Left ventricle myocardium superior (tissue), 1 donor: ENCODE results near the gene PLAAT1. TPM values are rescaled to one million over a fixed set of nuclear protein-coding genes. Genes with fewer than 3 reads are reported as not detected.
A peak's percentile ranks its signal among the peaks of the same experiment; 100 is the strongest.

Experiments used
- ATAC-seq: fragments of 200-7000 bp; cut with Tn5 transposase; one replicate; pipeline ENCODE4 v1.9.1; 2020; ENCODE audit warnings: mild to moderate bottlenecking, moderate library complexity
- DNase-seq: peaks from one replicate; pipeline ENCODE4 v3.0.0-alpha.2; 2020
- intact Hi-C: fragments of 100-400 bp; cut with micrococcal nuclease; formaldehyde crosslinking; loops from one replicate; pipeline ENCODE4 v1.11.0; 2022
- long read RNA-seq: library from polyadenylated mRNA; unstranded; transcript quantifications from one replicate; pipeline ENCODE4 v2.0.0, GENCODE V29; 2021
- total RNA-seq: library from RNA; stranded (reverse); fragmentation: NEBNext Ultra II Directional; extraction: Animal tissue kit (Norgen Biotek cat#: 25700); gene quantifications from one replicate; pipeline ENCODE4 v1.2.1, GENCODE V29; 2021
- donor health status: DM: no; HTN: yes; CAD: no; lungs with severe emphysema.

The PLAAT1 gene
- 4.9 TPM for total RNA-seq
- long read RNA-seq, transcript HRASLS-201 (4 exons, 1,066 nt), result major isoform, 8 of 14 reads
- long read RNA-seq, partial matches to known transcripts, result 2 of 14 reads
- long read RNA-seq, other reads (novel, unspliced or antisense), result 4 of 14 reads

- ATAC-seq (peak; percentile 97), DNase-seq (peak; percentile 87)
- intact Hi-C loops, result no loop called here
Observed at GRCh38 chr3:193240850-193241706, at the start of gene PLAAT1. TSS of gene PLAAT1 (plus strand) at chr3:193241222. CDS start at chr3:193255651, 14,429 bp downstream.

DNA sequence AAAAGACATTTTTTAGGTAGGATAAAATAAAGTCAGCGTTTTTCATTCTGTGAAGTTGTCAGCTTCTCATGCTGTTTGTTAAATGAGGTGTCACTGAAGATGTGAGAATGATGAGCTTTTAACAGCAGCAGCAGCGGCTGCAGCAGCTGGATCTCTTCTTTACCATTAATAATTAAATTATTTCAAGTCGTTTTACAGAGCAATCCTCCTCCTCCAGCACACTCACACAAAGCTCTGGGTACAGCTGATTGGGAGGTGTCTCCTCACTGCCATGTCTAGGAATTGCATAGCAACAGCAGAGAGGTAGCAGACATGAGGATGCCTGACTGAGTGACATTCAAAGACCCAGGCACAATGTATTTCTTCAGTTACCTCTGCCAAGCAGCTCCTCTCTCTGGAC is 46.7 kb upstream of the PLAAT1 start:
- DNase-seq (no peak), ATAC-seq (no peak)
- intact Hi-C loops, result no loop called here

DNA sequence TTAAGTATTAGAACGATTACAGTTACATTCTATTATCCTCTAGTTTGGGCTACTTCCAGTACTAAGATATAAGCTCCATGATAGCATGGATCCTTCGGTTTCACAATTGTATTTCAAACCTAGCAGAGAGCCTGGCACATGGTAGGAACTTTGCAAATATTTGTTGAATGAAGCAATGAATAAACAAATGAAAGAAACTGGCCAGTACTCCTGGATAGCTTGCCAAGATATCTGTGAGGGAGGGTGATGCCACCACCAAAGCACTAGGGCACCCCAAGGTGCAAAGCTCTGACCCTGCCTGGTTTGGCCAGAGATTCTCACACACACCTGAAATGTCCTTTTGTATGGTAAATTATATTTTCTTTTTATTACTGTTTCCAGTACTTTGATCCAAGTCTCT is 44.3 kb upstream of the PLAAT1 start:
- intact Hi-C loops, result no loop called here
- no peak for ATAC-seq
- DNase-seq, result no peak

DNA sequence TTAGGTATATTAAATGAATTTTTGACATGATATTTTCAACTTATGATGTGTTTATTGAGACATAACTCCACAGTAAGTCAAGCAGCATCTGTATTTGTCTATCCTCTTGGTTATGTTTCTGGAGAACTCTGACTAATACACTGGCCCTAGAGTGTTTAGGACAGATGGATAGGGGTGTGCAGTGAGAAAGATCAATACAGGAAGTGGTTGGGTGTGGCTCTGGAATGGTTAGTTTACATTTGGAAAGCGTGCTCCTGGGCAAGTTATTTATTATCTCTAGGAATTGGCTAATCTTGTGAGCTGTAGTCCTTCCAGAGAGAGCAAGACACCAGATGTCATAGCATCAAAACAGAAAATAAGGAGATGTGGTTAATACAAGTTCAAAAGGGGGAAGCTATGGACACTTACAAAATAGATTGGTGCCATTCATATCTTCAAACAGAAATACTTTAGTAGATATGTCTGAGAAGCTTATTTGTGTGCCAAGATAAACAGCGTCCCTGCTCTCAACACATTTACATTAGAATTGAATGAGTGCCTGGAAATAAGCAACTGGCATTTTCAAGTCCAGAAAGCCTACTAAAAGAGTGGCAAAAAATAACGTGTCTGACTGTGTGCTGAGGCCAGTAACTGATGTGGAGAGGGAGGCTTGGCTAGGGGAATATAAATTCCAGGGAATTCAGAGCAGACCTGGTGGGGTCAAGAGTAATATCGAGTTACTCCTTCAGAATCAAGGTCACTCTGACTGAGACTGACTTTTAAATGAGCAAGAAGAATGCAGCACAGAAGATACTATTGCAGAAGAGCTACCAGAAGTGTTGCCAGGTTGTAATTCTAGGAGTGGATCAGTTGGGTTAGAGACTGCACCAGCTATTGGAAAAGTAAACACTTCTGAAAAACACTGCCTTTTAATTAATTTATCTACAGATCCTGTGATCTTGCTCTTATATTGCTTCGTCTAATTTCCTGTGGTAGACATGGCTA is 33.4 kb upstream of the PLAAT1 start:
- intact Hi-C loops, result no loop called here
- no peak for DNase-seq
- ATAC-seq, result no peak

GRCh38 chr3:193210618-193211017 is 30.4 kb upstream of the PLAAT1 start:
- intact Hi-C loops, result no loop called here
- ATAC-seq (no peak), DNase-seq (no peak)

DNA sequence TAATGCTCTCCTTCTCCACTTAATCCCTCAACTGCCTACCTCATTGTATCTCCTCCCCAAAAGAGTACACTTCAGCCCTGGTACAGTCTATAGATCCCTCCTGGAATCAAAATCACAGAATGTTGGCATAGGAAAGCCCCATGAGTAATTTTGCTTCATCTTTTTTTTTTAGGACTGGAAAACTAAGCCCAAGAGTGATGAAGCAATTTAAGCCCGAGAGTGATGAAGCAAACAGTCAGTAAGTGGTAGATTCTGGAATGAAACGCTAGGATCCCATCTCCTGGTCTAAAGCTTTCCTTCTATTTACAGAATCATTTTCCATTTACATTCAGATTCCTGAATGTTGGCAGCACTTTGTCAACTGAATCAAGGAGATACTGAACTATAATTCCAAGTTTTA is 29.8 kb upstream of the PLAAT1 start:
- DNase-seq (no peak), ATAC-seq (no peak)
- intact Hi-C loops, result no loop called here

DNA sequence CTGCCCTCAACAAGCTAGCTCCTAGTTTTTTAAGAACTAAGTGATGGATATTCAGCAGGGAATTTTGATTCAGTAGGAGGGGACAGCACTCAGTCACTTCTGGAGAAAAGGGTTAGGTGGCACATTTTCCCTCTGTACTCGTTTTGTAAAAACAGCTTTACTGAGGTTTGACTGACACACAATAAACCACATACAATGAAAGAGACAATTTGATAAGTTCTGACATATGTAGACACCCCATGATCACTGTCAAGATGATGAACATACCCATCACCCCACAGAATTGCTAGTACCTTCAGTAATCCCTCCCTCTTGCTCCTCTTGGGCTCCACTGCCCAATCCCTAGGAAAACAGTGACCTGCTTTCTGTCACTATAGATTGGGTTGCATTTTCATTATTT is 29.0 kb upstream of the PLAAT1 start:
- intact Hi-C loops, result no loop called here

DNA sequence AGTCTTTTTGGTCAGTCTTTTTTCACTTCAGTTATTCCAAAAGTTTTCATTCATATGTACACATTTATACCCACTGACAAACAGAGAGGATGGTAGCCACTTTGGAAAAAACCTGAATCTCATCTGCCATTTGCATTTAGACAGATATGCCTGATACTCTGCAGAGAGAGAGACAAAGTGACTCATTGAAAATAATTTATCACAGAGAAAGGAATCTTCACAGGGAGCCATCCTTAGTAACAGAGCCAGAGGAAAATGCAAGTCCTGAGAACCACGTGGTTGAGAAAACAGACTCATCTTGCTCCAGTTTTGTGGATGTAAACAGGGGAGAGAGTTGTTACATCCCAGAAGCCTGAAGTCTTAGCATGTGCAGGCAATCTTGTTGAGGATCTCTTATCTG is 28.2 kb upstream of the PLAAT1 start:
- ATAC-seq (no peak), DNase-seq (no peak)
- intact Hi-C loops, result no loop called here

More for the DNA sequence above, 29.0 kb upstream of the PLAAT1 start:
- ATAC-seq (no peak), DNase-seq (no peak)

DNA sequence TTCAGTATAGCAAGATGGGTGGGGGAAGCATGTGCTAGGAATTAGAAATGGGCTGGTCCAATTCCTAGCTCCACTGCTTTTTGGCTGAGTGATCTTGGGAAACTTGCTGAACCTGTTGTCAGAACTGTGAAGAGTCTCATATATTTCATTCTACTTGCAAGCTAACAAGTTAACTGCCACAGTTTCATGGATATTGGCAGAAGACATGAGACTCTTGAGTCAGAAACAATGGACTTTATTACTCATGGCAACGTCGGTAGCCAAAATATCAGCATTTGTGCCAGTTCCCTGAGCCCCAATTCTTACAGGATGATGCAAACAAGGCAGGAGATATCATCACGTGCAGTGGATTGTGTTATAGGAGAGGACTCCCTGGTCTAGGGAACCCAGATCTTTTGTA is 26.6 kb upstream of the PLAAT1 start:
- intact Hi-C loops, result no loop called here
- no peak for ATAC-seq
- DNase-seq, result no peak

DNA sequence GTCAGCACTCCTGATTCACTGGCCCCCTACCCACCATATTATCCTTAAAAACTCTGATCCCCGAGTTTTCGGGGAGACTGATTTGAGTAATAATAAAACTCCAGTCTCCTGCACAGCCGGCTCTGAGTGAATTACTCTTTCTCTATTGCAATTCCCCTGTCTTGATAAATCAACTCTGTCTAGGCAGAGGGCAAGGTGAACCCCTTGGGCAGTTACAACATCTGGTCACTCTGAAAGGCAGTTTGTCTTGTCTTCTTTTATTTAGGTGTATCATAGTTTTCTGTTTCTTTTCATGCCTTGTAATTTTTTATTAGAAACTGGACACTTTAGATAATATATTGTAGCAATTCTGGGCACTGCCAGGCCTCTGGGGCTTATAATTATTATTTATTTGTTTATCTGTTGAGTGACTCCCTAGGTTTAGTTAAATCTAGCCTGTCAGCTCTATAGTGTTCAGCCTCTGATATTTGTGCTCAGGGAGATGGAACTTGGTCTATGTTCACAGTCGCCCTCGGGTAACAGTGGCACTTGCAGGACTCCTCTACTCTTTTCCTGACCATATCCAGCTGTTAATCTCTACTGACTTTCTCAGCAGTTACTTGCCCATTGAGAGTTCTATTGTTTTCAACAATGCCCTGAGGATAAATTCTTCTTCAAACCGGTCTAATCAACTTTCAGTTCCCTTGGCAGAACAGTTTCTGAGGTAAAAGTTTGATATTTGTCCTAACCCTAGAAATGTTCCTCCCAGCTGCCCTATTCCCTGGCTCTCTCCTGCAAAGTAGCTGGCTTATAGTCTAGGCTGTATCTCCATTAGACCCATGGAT is 15.5 kb upstream of the PLAAT1 start:
- DNase-seq (no peak), ATAC-seq (no peak)
- intact Hi-C loops, result no loop called here

DNA sequence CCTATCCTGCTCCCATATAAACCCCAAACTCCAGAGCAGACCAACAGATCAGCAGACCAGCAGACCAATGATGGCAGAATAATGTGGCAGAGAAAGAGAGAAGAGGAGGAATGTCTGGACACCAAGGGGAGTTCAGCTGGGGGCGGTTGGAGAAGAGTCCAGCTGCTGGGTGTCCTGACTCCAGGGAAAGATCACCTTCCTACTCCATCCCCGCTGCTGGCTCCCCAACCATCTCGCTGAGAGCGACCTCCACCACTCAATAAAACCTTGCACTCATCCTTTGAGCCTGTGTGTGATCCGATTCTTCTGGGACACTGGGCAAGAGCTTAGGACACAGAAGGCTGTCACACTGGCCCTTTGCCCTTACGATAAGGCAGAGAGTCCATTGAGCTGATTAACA is 12.8 kb upstream of the PLAAT1 start:
- no peak for ATAC-seq
- intact Hi-C loops, result no loop called here
- DNase-seq, result no peak

GRCh38 chr3:193229851-193230420 is 11.1 kb upstream of the PLAAT1 start:
- no peak for DNase-seq
- intact Hi-C loops, result no loop called here
- ATAC-seq, result no peak

GRCh38 chr3:193230610-193231009 is 10.4 kb upstream of the PLAAT1 start:
- intact Hi-C loops, result no loop called here
- ATAC-seq (no peak), DNase-seq (no peak)

GRCh38 chr3:193231201-193231600 is 9.8 kb upstream of the PLAAT1 start:
- intact Hi-C loops, result no loop called here
- no peak for ATAC-seq
- DNase-seq, result no peak

DNA sequence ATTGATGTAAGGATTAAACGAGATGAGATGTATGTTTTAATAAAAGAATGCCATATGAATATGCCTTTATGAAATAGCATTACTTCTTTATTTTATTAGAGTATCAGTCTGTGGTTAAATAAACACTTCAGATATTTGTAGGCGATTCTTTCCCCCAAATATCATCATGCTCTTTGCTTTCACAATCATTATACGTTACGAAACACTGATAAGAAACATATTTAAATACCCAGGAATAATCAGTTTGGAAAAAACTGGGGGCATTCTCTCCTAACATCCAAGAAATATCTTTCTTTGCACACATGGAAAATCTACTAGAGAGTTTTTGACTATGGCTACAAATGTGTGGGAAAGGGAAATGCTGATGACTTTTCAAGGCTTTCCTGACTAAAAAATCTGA is 4.4 kb upstream of the PLAAT1 start:
- no peak for DNase-seq
- intact Hi-C loops, result no loop called here
- ATAC-seq, result no peak

DNA sequence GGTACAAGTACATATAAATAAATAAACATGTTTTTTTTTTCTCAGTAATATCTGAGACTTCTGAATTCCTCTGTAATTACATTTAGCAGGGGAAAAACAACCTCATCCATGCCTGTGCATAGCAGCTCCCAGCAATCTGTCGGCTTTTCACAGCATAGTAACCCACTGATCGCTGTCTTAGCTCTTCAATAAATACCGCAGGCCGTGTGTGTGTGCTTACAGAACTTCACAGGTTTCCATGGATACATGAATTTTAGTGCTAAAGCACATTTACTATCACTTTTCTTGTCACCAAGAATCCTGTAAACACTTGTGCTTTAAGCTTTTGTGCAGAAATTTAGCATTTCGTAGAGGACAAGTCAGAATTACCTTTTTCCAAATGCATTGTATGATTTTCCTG is 4.0 kb upstream of the PLAAT1 start:
- intact Hi-C loops, result no loop called here
- DNase-seq (no peak), ATAC-seq (no peak)

DNA sequence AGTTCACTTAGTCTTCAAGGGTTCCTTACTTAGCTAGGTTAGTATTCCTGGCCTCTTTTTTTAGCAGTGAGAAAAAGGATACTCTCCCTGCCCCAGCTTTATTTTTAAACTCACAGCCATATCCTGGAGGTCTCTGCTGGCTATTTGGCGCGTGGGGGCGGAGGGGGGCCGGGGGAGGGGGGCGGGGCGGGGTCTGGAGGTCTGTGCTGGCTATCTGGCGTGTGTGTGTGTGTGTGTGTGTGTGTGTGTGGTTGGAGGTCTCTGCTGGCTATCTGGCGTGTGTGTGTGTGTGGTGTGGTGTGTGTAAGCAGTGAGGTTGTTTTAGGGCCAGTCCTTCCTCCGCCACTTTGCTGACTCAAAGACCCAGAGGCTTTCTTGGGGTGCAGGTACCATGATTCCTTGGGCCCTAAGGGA is 579 bp upstream of the PLAAT1 start:
- DNase-seq, result no peak
- peak; percentile 67 for ATAC-seq
- intact Hi-C loops, result no loop called here

DNA sequence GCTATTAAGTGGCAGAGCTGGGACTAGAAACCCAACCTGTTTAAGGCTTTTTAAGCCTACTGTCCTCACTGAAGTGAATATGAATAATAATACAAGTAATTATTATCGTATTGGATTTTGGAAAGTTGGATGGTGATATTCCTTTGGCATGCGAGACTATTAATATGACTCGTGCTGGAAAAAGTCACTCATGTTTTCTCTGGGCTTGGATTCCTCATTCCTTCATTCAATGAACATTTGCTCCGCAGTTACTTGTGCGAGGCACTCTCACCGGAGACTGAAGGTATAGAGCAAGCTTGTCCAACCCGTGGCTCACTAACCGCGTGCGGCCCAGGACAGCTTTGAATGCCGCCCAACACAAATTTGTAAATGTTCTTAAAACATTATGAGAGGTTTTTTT is 694 bp downstream of the PLAAT1 start:
- ATAC-seq (no peak), DNase-seq (no peak)
- intact Hi-C loops, result no loop called here

- no peak for ATAC-seq
- DNase-seq, result no peak
- intact Hi-C loops, result no loop called here
Observed at GRCh38 chr3:193243571-193243970, 2.5 kb downstream of the PLAAT1 start.
